ENCODE results near the gene ZNHIT2.

DNA sequence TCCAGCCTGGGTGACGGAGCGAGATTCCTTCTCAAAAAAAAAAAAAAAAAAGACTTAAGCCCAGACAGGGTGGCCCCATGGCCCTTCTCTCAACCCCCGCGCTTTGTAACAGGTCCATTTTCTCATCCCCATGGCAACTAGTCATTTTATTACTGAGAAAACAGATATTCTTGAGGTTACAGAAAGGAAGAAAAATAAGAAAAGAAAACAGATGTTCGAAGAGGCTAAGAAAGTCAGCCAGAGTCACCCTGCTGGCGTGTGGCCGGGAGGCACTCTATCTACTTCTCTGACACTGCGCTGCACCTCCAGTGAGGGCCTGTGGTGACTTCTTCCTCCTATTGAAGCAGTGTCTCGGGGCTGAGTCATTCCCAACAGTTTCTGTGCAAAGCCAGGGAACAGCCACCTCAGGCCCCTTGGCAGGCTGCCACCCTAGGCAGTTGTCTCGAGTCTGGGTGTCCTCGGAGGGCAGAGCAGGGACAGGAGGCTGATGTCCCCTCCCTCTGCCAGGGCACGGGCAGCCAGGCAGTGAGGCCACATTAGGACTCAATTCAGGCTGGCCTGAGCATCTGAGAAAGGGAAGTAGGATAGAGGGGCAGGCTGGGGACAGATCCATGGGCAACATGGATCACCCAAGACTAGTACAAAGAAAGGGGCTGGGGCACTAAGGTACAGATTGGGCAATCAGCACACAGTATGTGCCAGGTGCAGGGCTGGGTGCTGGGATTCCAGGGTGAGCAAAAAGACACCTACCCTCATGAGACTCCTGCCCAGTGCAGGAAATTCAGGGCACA is 33.2 kb upstream of the ZNHIT2 start:
- TF ChIP-seq EGR1 (IDR thresholded peaks at IDR 0.05) (no peak), REST (IDR thresholded peaks at IDR 0.05; ENCODE audit: low read depth) (no peak), CEBPB (IDR thresholded peaks at IDR 0.05) (peak; percentile 57), MAX (IDR thresholded peaks at IDR 0.05) (no peak)
